SK-N-SH treated with all-trans-retinoic acid at 6 μM for 48 hours (cell line): ENCODE results near the gene COG3.

ENCODE experiments used
- ARNTL ChIP-seq: fragments of 450-650 bp; formaldehyde crosslinking; IDR thresholded peaks from 2 replicates; pipeline ENCODE4 v1.5.0; 2020; ENCODE audit warnings: low read depth, mild to moderate bottlenecking, moderate library complexity, borderline replicate concordance
- ISL1 ChIP-seq: fragments of 250-450 bp; sonication (Bioruptor Pico); IDR thresholded peaks from 2 replicates; pipeline ENCODE4 v2.1.2; 2022; ENCODE audit warnings: mild to moderate bottlenecking, moderate library complexity
- PPARA ChIP-seq: fragments of 250-450 bp; sonication (Bioruptor Pico); IDR thresholded peaks from 2 replicates; pipeline ENCODE4 v1.5.0; 2020; ENCODE audit warnings: mild to moderate bottlenecking, borderline replicate concordance
- SNAI2 ChIP-seq: fragments of 250-450 bp; sonication (Bioruptor Pico); IDR thresholded peaks from 2 replicates; pipeline ENCODE4 v1.5.0; 2020; ENCODE audit warnings: mild to moderate bottlenecking, moderate library complexity
- TCF4 ChIP-seq: fragments of 250-450 bp; sonication (Bioruptor Pico); IDR thresholded peaks from 2 replicates; pipeline ENCODE4 v1.8.0; 2021; ENCODE audit warnings: mild to moderate bottlenecking, moderate library complexity, borderline replicate concordance
- TOX ChIP-seq: fragments of 250-450 bp; sonication (Bioruptor Pico); IDR thresholded peaks from 2 replicates; pipeline ENCODE4 v1.8.0; 2021; ENCODE audit warnings: mild to moderate bottlenecking, moderate library complexity, borderline replicate concordance
- ZFP3 ChIP-seq: fragments of 250-450 bp; sonication (Bioruptor Pico); IDR thresholded peaks from 2 replicates; pipeline ENCODE4 v1.5.0; 2020; ENCODE audit warnings: mild to moderate bottlenecking, moderate library complexity
- ZFP30 ChIP-seq: fragments of 450-650 bp; formaldehyde crosslinking; IDR thresholded peaks from 2 replicates; pipeline ENCODE4 v1.5.0; 2022; ENCODE audit warnings: mild to moderate bottlenecking, moderate library complexity
- ZNF70 ChIP-seq: fragments of 450-650 bp; formaldehyde crosslinking; IDR thresholded peaks from 2 replicates; pipeline ENCODE4 v1.5.0; 2020; ENCODE audit warnings: mild to moderate bottlenecking, moderate library complexity
- ZNF8 ChIP-seq: fragments of 450-650 bp; formaldehyde crosslinking; IDR thresholded peaks from 2 replicates; pipeline ENCODE4 v1.5.0; 2020; ENCODE audit warnings: mild to moderate bottlenecking, moderate library complexity
- TF ChIP-seq, protein P1 (sequence below): fragments of 250-450 bp; sonication (Bioruptor Pico); IDR thresholded peaks from 2 replicates; pipeline ENCODE4 v1.5.0; 2020; ENCODE audit warnings: mild to moderate bottlenecking, moderate library complexity
- TF ChIP-seq, protein P2 (sequence below): fragments of 250-450 bp; sonication (Bioruptor Pico); IDR thresholded peaks from 2 replicates; pipeline ENCODE4 v1.8.0; 2021; ENCODE audit warnings: low read depth, mild to moderate bottlenecking, moderate library complexity, borderline replicate concordance
- TF ChIP-seq, protein P3 (sequence below): fragments of 250-450 bp; sonication (Bioruptor Pico); IDR thresholded peaks from 2 replicates; pipeline ENCODE4 v1.5.1; 2020; ENCODE audit warnings: low read depth, mild to moderate bottlenecking, moderate library complexity
- TF ChIP-seq, protein P4 (sequence below): fragments of 250-450 bp; sonication (Bioruptor Pico); IDR thresholded peaks from 2 replicates; pipeline ENCODE4 v1.8.0; 2020; ENCODE audit warnings: mild to moderate bottlenecking, moderate library complexity, borderline replicate concordance

DNA sequence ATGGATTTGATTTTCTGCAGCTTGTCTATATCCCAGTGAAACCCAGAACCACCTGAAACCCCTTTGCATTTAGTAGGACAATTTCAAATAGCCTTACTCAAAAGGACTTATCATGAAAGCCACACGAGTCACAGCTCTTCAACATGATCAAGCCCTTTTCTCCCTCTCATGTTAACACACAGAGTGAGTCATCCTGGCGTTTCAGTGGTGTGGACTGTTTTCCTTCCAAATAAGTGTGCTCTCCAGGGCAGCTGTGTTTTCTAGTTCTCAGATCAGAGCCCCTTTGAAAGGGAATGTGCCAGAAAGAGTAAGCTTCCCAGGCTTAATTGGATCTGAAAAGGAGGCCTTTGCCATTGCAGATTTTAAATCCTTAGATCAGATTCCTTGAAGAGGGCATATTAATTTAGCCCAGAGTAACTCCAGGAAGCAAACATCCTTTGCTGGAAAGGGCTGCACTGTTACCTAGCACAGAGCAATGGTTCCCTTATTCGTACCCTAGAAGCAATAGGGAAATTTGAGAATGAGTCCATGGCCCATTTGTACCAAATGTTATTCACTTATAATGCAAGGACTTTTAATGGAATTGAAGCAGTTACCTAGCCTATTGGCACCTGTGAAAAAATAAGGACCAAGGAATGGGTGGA is 99.5 kb downstream of the COG3 start:
- TF ChIP-seq ZFP30, result no peak
- no peak for TF ChIP-seq ISL1 (CRISPR knock-in tag)
- TF ChIP-seq SNAI2 (CRISPR knock-in tag), result no peak
- TF ChIP-seq, protein P1, sequence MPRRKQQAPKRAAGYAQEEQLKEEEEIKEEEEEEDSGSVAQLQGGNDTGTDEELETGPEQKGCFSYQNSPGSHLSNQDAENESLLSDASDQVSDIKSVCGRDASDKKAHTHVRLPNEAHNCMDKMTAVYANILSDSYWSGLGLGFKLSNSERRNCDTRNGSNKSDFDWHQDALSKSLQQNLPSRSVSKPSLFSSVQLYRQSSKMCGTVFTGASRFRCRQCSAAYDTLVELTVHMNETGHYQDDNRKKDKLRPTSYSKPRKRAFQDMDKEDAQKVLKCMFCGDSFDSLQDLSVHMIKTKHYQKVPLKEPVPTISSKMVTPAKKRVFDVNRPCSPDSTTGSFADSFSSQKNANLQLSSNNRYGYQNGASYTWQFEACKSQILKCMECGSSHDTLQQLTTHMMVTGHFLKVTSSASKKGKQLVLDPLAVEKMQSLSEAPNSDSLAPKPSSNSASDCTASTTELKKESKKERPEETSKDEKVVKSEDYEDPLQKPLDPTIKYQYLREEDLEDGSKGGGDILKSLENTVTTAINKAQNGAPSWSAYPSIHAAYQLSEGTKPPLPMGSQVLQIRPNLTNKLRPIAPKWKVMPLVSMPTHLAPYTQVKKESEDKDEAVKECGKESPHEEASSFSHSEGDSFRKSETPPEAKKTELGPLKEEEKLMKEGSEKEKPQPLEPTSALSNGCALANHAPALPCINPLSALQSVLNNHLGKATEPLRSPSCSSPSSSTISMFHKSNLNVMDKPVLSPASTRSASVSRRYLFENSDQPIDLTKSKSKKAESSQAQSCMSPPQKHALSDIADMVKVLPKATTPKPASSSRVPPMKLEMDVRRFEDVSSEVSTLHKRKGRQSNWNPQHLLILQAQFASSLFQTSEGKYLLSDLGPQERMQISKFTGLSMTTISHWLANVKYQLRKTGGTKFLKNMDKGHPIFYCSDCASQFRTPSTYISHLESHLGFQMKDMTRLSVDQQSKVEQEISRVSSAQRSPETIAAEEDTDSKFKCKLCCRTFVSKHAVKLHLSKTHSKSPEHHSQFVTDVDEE (CRISPR knock-in tag), result no peak
- TF ChIP-seq ARNTL, result no peak
- no peak for TF ChIP-seq TCF4
- TF ChIP-seq, protein P2, sequence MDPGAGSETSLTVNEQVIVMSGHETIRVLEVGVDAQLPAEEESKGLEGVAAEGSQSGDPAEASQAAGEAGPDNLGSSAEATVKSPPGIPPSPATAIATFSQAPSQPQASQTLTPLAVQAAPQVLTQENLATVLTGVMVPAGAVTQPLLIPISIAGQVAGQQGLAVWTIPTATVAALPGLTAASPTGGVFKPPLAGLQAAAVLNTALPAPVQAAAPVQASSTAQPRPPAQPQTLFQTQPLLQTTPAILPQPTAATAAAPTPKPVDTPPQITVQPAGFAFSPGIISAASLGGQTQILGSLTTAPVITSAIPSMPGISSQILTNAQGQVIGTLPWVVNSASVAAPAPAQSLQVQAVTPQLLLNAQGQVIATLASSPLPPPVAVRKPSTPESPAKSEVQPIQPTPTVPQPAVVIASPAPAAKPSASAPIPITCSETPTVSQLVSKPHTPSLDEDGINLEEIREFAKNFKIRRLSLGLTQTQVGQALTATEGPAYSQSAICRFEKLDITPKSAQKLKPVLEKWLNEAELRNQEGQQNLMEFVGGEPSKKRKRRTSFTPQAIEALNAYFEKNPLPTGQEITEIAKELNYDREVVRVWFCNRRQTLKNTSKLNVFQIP, result no peak
- TF ChIP-seq PPARA (CRISPR knock-in tag), result no peak
- TF ChIP-seq, protein P3, sequence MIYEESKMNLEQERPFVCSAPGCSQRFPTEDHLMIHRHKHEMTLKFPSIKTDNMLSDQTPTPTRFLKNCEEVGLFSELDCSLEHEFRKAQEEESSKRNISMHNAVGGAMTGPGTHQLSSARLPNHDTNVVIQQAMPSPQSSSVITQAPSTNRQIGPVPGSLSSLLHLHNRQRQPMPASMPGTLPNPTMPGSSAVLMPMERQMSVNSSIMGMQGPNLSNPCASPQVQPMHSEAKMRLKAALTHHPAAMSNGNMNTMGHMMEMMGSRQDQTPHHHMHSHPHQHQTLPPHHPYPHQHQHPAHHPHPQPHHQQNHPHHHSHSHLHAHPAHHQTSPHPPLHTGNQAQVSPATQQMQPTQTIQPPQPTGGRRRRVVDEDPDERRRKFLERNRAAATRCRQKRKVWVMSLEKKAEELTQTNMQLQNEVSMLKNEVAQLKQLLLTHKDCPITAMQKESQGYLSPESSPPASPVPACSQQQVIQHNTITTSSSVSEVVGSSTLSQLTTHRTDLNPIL, result no peak
- TF ChIP-seq, protein P4, sequence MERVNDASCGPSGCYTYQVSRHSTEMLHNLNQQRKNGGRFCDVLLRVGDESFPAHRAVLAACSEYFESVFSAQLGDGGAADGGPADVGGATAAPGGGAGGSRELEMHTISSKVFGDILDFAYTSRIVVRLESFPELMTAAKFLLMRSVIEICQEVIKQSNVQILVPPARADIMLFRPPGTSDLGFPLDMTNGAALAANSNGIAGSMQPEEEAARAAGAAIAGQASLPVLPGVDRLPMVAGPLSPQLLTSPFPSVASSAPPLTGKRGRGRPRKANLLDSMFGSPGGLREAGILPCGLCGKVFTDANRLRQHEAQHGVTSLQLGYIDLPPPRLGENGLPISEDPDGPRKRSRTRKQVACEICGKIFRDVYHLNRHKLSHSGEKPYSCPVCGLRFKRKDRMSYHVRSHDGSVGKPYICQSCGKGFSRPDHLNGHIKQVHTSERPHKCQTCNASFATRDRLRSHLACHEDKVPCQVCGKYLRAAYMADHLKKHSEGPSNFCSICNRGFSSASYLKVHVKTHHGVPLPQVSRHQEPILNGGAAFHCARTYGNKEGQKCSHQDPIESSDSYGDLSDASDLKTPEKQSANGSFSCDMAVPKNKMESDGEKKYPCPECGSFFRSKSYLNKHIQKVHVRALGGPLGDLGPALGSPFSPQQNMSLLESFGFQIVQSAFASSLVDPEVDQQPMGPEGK, result no peak
- no peak for TF ChIP-seq TOX (CRISPR knock-in tag)
- no peak for TF ChIP-seq ZFP3 (CRISPR knock-in tag)
- TF ChIP-seq ZNF70, result no peak
- no peak for TF ChIP-seq ZNF8
